ENCODE measurements around the gene OTUD4.
A peak's percentile ranks its signal among the peaks of the same experiment; 100 is the strongest.

The OTUD4 gene

GRCh38 chr4:145108128-145108527 is 72.3 kb downstream of the OTUD4 start:
- DNase-seq: no peak

DNA sequence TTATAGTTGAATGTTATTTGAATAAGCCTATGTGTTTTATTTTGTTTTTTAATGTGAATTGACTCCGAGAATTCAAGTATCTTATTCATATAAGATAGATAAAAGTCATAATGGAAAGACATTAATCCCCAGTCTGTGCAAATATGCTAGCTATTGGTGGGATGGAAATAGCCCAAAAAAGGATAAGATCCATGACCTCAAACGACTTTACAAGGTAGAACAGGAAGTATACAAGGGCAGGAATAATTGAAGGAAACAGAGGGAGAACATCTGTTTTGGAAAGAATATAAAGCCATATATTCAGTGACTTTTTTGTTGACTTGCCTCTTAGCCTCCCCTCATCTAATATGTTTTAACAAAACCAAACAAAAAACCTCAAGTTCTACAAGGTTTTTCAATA is 73.3 kb downstream of the OTUD4 start:
- DNase-seq: no peak

- DNase-seq: no peak
Observed at GRCh38 chr4:145103496-145103895, 76.9 kb downstream of the OTUD4 start.

DNA sequence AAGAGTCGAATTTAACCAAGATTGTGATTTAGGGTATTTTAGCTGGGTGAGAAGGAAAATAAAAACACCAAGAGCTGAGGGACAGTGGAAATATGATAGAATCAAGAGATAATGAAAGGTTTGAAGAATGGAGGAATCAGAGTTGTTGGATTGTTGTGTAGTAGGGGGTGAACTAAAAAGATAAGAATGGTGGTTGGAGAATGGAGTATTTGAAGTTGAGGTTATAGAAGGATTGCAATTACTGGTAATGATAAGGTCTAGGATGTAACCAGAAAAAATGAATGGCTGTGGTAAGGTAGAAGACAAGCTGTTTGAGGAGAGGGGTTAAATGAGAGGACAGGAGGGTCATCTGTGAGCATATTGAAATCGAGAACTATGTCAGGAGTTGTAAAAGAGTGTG is 77.8 kb downstream of the OTUD4 start:
- DNase-seq: no peak

- DNase-seq: no peak
Observed at GRCh38 chr4:145101091-145101490, 79.3 kb downstream of the OTUD4 start.

GRCh38 chr4:145099653-145100052 is 80.7 kb downstream of the OTUD4 start:
- DNase-seq: no peak

- DNase-seq: peak in 3 of 5 donors; percentile 15 to 60 (median 28)
Observed at GRCh38 chr4:145098675-145099037, 81.7 kb downstream of the OTUD4 start.

- peak; percentile 84 to 97 (median 93) for DNase-seq
Observed at GRCh38 chr4:145097821-145098674, 82.3 kb downstream of the OTUD4 start, which contains the start of the genes ABCE1 and ANAPC10. TSS of gene ABCE1 (plus strand) at chr4:145098311. CDS start at chr4:145104413, 6,102 bp downstream. TSS of gene ANAPC10 (minus strand) at chr4:145098196. CDS start at chr4:145096099, 2,097 bp downstream.

DNA sequence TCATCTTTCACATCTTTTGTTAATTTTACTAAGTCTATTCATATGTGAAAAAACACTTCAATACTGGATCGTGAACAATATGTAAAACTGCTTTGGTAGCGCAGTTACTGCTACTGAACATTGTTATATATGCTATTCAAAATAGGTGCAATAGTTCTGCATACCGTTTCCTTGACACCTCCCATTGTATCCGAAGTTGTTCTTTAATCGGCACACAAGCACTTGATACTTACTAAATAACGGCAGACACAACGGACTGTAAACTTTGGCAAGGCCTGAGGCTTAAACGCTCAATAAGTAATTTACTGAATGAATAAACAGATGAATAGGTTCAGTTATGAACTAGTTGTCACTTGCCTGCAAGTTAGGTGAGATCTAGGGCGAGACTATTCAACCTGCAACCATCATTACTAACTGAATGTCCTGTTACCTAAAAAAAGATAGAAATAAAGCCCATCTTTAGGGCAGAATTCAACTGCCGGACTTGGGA is 83.0 kb downstream of the OTUD4 start:
- DNase-seq: peak in 1 of 5 donors; percentile 12

DNA sequence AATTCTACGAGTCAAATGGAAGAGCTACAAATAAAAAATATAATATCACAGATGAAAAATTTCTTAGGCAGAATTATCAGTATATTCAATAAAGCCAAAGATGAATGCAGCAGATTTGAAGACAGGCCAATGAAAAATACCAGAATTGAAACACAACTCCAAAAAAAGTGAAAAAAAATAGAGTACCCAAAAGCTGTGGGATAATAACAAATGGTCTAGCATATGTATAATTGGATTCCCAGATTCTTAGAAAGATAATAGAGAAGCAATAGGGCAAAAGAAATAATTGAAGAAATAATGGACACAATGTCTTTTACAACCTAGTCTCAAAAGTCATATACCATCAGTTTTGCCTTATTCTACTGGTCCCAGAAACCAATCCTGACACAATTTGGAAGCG is 86.8 kb downstream of the OTUD4 start:
- DNase-seq: no peak

DNA sequence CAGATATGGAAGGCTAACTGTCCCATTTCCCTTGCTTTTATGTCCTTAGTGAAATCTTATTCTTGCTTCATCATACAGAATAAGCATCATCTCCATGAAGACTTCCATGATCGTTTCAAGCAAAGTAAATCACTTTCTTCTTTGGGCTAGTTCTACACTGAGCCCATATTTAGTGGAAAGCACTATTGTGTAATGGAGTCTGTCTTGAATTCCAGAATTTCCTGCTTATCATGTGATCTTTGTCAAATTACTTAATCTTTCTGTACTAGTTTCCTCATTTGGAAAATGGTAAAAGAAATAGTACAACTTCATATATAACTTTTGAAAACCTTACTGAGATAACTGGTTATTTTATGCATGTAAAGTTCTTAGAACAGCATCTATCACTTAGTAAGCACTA is 90.0 kb downstream of the OTUD4 start:
- DNase-seq: no peak

- DNase-seq: no peak
Observed at GRCh38 chr4:145083891-145084605, 96.3 kb downstream of the OTUD4 start.

Measured in T-helper 1 cell (primary cell).